ENCODE results near the gene TPSB2. TPM values are rescaled to one million over a fixed set of nuclear protein-coding genes. Genes with fewer than 3 reads are reported as not detected.

TPSB2 gene
- total and polyA plus RNA-seq, 7 donors = 1.9 to 14.2 (median 3.3) TPM

Other genes with a start within 250 kb of the TPSB2 start
- gene SOX8, start 248.4 kb downstream of the TPSB2 start, total RNA-seq = 1 to 10 TPM in 2 of 4 donors, under 1 TPM in 2; 0.57 to 2.1 (median 1.3) TPM
- 1 to 10 TPM in 1 of 3 donors, under 1 TPM in 2; 0.45 to 5.0 (median 0.51) TPM for gene SOX8, start 248.4 kb downstream of the TPSB2 start, polyA plus RNA-seq
- under 1 TPM in 1 of 4 donors, not detected in 3; 0.32 TPM for gene SSTR5, start 157.4 kb downstream of the TPSB2 start, total RNA-seq
- gene SSTR5, start 157.4 kb downstream of the TPSB2 start, polyA plus RNA-seq = under 1 TPM; 0.03 to 0.13 (median 0.04) TPM
- not detected for gene C1QTNF8, start 133.9 kb downstream of the TPSB2 start, total RNA-seq
- not detected for gene C1QTNF8, start 133.9 kb downstream of the TPSB2 start, polyA plus RNA-seq
- gene CACNA1H, start 77.1 kb downstream of the TPSB2 start, total RNA-seq = 1 to 10 TPM; 2.0 to 5.9 (median 3.0) TPM
- 1 to 10 TPM; 1.8 to 2.3 (median 2.0) TPM for gene CACNA1H, start 77.1 kb downstream of the TPSB2 start, polyA plus RNA-seq
- not detected for gene TPSG1, start 4.9 kb downstream of the TPSB2 start, total RNA-seq
- gene TPSG1, start 4.9 kb downstream of the TPSB2 start, polyA plus RNA-seq = under 1 TPM in 1 of 3 donors, not detected in 2; 0.08 TPM
- 1 to 10 TPM; 1.3 to 8.9 (median 6.0) TPM for gene TPSAB1, start 10.5 kb upstream of the TPSB2 start, total RNA-seq
- 1 to 10 TPM; 1.6 to 5.0 (median 2.6) TPM for gene TPSAB1, start 10.5 kb upstream of the TPSB2 start, polyA plus RNA-seq
- under 1 TPM in 1 of 4 donors, not detected in 3; 0.90 TPM for gene TPSD1, start 25.9 kb upstream of the TPSB2 start, total RNA-seq
- under 1 TPM; 0.09 to 0.27 (median 0.10) TPM for gene TPSD1, start 25.9 kb upstream of the TPSB2 start, polyA plus RNA-seq
- 10 to 100 TPM; 46.2 to 71.7 (median 56.0) TPM for gene UBE2I, start 79.5 kb upstream of the TPSB2 start, total RNA-seq
- 100 to 1,000 TPM in 1 of 3 donors, 10 to 100 TPM in 2; 49.8 to 101 (median 55.6) TPM for gene UBE2I, start 79.5 kb upstream of the TPSB2 start, polyA plus RNA-seq
- gene BAIAP3, start 103.5 kb upstream of the TPSB2 start, total RNA-seq = 1 to 10 TPM in 3 of 4 donors, under 1 TPM in 1; 0.38 to 3.5 (median 1.9) TPM
- gene BAIAP3, start 103.5 kb upstream of the TPSB2 start, polyA plus RNA-seq = 1 to 10 TPM in 1 of 3 donors, under 1 TPM in 2; 0.62 to 1.1 (median 0.79) TPM
- 10 to 100 TPM; 40.0 to 55.3 (median 43.2) TPM for gene TSR3, start 121.7 kb upstream of the TPSB2 start, total RNA-seq
- gene TSR3, start 121.7 kb upstream of the TPSB2 start, polyA plus RNA-seq = 100 to 1,000 TPM in 2 of 3 donors, 10 to 100 TPM in 1; 55.1 to 109 (median 107) TPM
- 10 to 100 TPM; 27.9 to 36.6 (median 32.5) TPM for gene GNPTG, start 121.7 kb upstream of the TPSB2 start, total RNA-seq
- 10 to 100 TPM; 29.5 to 31.2 (median 30.7) TPM for gene GNPTG, start 121.7 kb upstream of the TPSB2 start, polyA plus RNA-seq
- gene UNKL, start 184.5 kb upstream of the TPSB2 start, total RNA-seq = 10 to 100 TPM; 21.9 to 41.0 (median 34.2) TPM
- 10 to 100 TPM; 17.3 to 58.7 (median 19.2) TPM for gene UNKL, start 184.5 kb upstream of the TPSB2 start, polyA plus RNA-seq
- 10 to 100 TPM; 11.7 to 22.8 (median 19.4) TPM for gene UQCC4, start 190.6 kb upstream of the TPSB2 start, total RNA-seq
- 10 to 100 TPM; 27.1 to 66.5 (median 63.7) TPM for gene UQCC4, start 190.6 kb upstream of the TPSB2 start, polyA plus RNA-seq
- gene PERCC1, start 200.9 kb upstream of the TPSB2 start, total RNA-seq = not detected
- under 1 TPM in 1 of 3 donors, not detected in 2; 0.08 TPM for gene PERCC1, start 200.9 kb upstream of the TPSB2 start, polyA plus RNA-seq
- gene CCDC154, start 214.4 kb upstream of the TPSB2 start, total RNA-seq = 1 to 10 TPM in 1 of 4 donors, under 1 TPM in 3; 0.27 to 1.5 (median 0.55) TPM
- under 1 TPM in 2 of 3 donors, not detected in 1; 0.21 to 0.38 TPM for gene CCDC154, start 214.4 kb upstream of the TPSB2 start, polyA plus RNA-seq
- 10 to 100 TPM; 41.2 to 65.4 (median 46.2) TPM for gene CLCN7, start 244.8 kb upstream of the TPSB2 start, total RNA-seq
- 10 to 100 TPM; 27.0 to 33.6 (median 29.7) TPM for gene CLCN7, start 244.8 kb upstream of the TPSB2 start, polyA plus RNA-seq

Measured in psoas muscle (tissue), 7 donors.